ENCODE data around the gene ADA. TPM values are rescaled to one million over a fixed set of nuclear protein-coding genes. Genes with fewer than 3 reads are reported as not detected.

ADA gene
- total and polyA plus RNA-seq, 2 of the 13 experiments (the other 11 are each of a cell fraction or from before 2014, with no cell fraction given): 2.5 to 11.3 TPM

DNA sequence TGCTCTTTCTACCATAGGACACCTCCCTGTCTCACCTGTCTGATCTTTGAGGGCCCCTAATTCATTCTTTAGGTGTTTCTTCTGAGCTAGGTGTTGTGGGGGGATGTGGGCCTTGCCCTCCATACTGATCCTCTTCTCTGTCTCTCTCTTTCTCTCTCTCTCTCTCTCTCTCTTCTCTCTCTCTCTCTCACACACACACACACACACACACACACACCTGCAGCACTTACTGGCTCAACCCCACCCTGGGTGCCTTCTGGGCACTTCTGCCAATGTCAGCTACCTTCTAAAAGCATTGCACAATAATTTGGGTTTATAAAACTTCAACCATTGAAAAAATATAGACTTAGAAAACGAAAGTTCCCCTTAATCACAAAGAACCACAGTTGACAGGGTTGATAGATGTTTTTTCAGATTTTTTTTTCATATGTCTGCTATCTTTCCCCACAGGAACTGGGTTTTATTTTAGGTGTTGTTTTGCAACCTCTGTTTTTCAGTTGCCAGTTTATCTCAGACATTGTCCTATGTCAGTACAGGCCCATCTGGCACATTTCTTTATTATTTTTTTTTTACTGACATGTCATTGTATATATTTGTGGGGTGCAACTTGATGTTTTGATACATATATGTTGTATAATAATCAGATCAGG is 41.1 kb downstream of the ADA start (continued):
- TF ChIP-seq ZNF839 (CRISPR knock-in tag; IDR thresholded peaks at IDR 0.05; ENCODE audit: borderline replicate concordance): no peak
- no peak for TF ChIP-seq PCBP1 (IDR thresholded peaks at IDR 0.05; ENCODE audit: borderline replicate concordance, low read depth, low read length)
- TF ChIP-seq, protein P1, sequence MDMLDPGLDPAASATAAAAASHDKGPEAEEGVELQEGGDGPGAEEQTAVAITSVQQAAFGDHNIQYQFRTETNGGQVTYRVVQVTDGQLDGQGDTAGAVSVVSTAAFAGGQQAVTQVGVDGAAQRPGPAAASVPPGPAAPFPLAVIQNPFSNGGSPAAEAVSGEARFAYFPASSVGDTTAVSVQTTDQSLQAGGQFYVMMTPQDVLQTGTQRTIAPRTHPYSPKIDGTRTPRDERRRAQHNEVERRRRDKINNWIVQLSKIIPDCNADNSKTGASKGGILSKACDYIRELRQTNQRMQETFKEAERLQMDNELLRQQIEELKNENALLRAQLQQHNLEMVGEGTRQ (IDR thresholded peaks at IDR 0.05; ENCODE audit: low read depth, low read length): no peak; the same call in 1 of the 2 replicates
- TF ChIP-seq, protein P1 (CRISPR knock-in tag; IDR thresholded peaks at IDR 0.05; ENCODE audit: borderline replicate concordance): 0 out of 2 replicates have a peak, but pooled peaks have one; percentile 19
- TF ChIP-seq MED1 (CRISPR knock-in tag; IDR thresholded peaks at IDR 0.05): no peak
- 0 out of 2 replicates have a peak, but pooled peaks have one; percentile 1 for TF ChIP-seq ZNF383 (CRISPR knock-in tag; IDR thresholded peaks at IDR 0.05; ENCODE audit: borderline replicate concordance)
- no peak for TF ChIP-seq SOX6 (IDR thresholded peaks at IDR 0.05)
- no peak for TF ChIP-seq SOX6 (CRISPR knock-in tag; IDR thresholded peaks at IDR 0.05)
- no peak for TF ChIP-seq RFXAP (CRISPR knock-in tag; IDR thresholded peaks at IDR 0.05; ENCODE audit: borderline replicate concordance)
- TF ChIP-seq ZNF615 (CRISPR knock-in tag; IDR thresholded peaks at IDR 0.05; ENCODE audit: borderline replicate concordance): peak; percentile 21; the same call in 1 of the 2 replicates
- TF ChIP-seq, protein P2, sequence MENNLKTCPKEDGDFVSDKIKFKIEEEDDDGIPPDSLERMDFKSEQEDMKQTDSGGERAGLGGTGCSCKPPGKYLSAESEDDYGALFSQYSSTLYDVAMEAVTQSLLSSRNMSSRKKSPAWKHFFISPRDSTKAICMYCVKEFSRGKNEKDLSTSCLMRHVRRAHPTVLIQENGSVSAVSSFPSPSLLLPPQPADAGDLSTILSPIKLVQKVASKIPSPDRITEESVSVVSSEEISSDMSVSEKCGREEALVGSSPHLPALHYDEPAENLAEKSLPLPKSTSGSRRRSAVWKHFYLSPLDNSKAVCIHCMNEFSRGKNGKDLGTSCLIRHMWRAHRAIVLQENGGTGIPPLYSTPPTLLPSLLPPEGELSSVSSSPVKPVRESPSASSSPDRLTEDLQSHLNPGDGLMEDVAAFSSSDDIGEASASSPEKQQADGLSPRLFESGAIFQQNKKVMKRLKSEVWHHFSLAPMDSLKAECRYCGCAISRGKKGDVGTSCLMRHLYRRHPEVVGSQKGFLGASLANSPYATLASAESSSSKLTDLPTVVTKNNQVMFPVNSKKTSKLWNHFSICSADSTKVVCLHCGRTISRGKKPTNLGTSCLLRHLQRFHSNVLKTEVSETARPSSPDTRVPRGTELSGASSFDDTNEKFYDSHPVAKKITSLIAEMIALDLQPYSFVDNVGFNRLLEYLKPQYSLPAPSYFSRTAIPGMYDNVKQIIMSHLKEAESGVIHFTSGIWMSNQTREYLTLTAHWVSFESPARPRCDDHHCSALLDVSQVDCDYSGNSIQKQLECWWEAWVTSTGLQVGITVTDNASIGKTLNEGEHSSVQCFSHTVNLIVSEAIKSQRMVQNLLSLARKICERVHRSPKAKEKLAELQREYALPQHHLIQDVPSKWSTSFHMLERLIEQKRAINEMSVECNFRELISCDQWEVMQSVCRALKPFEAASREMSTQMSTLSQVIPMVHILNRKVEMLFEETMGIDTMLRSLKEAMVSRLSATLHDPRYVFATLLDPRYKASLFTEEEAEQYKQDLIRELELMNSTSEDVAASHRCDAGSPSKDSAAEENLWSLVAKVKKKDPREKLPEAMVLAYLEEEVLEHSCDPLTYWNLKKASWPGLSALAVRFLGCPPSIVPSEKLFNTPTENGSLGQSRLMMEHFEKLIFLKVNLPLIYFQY (CRISPR knock-in tag; IDR thresholded peaks at IDR 0.05; ENCODE audit: borderline replicate concordance): no peak
- TF ChIP-seq IRF2 (CRISPR knock-in tag; IDR thresholded peaks at IDR 0.05): no peak
- TF ChIP-seq HDAC6 (IDR thresholded peaks at IDR 0.05; ENCODE audit: low read depth, low read length): no peak
- TF ChIP-seq PAWR (CRISPR knock-in tag; IDR thresholded peaks at IDR 0.05; ENCODE audit: borderline replicate concordance): 0 out of 2 replicates have a peak, but pooled peaks have one; percentile 11
- 0 out of 2 replicates have a peak, but pooled peaks have one; percentile 4 for TF ChIP-seq ZNF34 (CRISPR knock-in tag; IDR thresholded peaks at IDR 0.05; ENCODE audit: borderline replicate concordance)
- TF ChIP-seq MIXL1 (CRISPR knock-in tag; IDR thresholded peaks at IDR 0.05): no peak

Data from HepG2 (cell line).